NCI-H2196 (cell line): ENCODE data around the gene AGPAT4.
"Not testable (repeated sequence)": the region's sequence is repeated elsewhere in the genome, so short reads cannot be mapped to it uniquely, and the experiment has no call there.

ENCODE experiments used
- DNase-seq: peaks from one replicate; lab custom pipeline; 2025; ENCODE audit not compliant: unreplicated experiment; lab: John Stamatoyannopoulos, UW

The AGPAT4 gene

GRCh38 chr6:161141173-161141572 is 132.7 kb downstream of the AGPAT4 start:
- no peak for DNase-seq

- no peak for DNase-seq
Measured at GRCh38 chr6:161140554-161140875, 133.3 kb downstream of the AGPAT4 start.

DNA sequence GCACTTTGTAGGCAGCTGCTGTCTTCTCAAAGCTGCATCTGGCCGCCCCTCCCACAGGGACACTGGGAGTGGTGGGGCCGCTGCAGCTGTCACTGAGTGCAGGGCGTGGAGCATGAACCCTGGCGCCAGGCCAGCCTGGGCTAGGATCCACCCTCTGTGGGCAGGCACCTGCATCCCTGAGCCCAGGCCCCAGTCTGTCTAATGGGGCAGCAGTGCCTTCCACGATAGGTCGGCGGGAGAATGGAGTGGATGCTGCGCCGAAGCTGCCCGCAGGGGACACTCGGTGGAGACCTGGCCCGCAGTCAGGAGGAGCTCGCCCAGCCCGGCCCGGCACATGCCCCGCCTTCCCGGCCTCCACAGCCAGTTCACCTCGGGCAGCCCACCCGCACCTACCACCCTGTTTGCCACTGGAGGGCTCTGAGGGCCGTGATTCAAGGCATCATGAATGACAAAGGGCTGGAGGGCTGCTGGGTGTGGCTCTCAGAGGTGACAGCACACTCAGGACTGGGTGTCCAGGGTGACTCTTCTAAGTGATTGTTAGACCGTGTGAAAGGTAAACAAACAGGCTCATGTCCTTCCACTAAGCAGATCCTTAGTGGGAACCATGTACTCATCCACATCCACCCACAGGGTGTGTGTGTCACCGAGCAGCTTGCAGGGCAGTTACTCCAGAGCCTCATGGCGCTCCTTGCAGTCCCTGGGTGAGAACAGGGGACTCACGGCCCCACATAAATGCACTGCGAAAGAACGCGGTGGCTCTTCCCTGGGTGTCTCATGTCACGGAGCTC is 133.9 kb downstream of the AGPAT4 start:
- DNase-seq = no peak

DNA sequence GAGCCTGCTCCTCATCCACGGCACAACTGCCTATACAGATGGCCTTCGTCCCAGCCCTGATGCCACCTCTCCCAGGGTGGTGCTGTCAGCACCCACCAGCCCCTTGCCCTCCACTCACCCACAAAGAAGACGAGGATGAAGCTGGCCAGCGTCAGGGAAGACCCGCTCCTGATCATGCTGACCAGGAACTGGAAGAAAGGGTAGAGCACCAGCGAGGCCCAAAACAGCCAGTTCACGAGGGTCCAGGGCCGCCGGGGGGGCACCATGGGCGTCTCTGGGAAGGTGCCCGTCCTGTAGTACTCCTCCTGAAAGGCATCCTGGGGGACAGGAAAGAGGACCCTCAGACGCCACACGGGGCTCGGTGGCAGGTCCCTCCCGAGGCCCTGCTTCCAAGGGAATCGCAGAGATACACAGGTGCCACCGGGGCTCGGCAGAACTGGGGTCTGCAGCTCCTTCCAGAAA is 134.5 kb downstream of the AGPAT4 start:
- DNase-seq = no peak

- no peak for DNase-seq
Measured at GRCh38 chr6:161138543-161139303, 135.1 kb downstream of the AGPAT4 start.

- DNase-seq = no peak
Measured at GRCh38 chr6:161137839-161138542, 135.9 kb downstream of the AGPAT4 start.

DNA sequence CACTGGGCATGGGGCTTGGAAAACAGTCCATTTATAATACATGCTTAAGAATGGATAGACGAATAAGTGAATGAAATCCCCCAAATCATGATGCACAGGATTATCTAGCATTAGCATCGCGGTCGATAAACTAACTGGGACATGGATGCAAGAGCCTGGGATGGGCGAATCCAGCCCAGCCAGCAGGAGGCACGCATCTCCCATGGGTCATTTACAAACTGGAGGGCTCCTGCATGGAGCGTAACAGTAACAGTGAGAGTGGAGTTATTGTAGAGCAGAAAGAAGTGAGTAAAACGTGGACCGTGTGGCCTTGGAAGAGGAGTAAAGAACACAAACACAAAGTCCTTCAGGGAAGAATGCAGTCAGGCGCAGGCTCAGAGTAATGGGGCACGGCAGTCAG is 136.5 kb downstream of the AGPAT4 start:
- no peak for DNase-seq

GRCh38 chr6:161136655-161137054 is 137.2 kb downstream of the AGPAT4 start:
- DNase-seq = no peak

- DNase-seq = no peak
Measured at GRCh38 chr6:161135695-161136591, 137.9 kb downstream of the AGPAT4 start.

DNA sequence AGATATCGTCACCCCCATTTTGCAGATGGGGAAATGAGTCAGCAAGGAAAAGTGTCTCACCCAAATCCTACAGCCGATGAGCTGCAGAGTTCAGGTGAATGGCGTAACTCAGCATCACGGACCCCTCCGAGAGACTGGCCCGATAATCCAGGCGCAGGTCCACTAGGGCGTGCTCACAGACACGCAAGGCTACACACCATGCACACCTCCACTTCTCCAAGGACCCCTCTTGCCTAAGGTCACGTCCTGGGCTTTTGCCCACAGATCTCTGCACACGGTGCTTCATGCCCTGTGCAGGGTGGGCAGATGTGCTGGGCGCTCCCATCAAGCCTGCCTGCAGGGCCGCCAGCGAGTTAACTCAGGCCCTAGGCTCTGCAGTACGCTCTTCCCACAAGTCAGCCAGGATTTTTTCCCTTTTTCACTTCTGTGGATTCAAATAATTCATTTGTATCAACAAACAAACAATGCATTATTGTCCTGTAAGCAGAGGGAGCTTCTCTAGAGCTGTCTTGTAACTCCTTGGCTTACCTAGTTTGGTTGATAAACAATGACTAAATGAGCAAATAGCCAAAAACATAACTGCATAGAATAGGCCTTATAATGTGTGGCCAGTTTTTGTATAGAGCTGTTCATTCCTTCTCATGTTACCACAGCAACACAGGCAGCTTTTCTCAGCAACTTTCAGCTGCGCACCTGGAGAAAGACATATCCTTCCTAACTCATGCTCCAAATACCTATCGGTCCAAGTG is 139.1 kb downstream of the AGPAT4 start:
- no peak for DNase-seq

DNA sequence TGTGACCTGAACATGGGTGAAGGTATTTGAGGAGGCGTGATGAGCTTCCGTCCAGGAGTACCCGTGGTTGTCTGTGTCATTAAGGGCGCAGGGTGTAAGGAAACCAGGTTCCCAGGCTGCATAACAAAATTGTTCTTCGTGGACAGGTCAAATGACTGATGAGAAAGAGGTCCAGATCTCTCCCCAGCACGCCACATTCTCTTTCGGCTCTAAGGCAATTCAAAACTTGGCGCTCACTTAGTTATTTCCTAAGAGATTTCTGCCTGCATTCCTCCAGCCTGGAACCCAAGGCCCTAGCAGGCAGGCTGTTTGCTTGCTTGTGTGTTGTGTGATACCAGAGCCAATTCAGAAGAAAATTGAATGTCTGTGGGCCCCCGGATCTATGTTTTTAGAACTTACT is 139.9 kb downstream of the AGPAT4 start:
- DNase-seq = no peak

DNA sequence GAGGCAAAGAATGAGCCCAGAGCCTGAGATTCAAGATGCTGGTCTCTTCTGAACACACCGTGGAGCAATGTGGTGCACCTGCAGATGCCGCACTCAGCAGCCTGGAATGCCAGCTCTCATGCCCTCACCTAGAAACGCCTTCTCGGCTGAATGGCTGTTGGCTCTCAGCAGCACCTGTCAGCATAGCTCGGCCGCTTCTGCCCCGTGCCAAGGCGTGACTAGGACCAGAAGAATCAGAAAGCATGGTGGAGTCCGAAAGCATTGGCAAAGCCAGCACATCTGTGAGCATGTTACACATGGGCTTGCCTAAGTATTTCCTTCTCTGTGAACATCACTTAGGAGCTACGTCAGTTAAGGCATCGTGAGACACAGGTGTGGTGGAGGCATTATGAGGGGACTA is 141.5 kb downstream of the AGPAT4 start:
- DNase-seq = no peak

- DNase-seq = no peak
Measured at GRCh38 chr6:161130967-161131766, 142.7 kb downstream of the AGPAT4 start.

- DNase-seq = no peak
Measured at GRCh38 chr6:161130541-161130940, 143.3 kb downstream of the AGPAT4 start.

- no peak for DNase-seq
Measured at GRCh38 chr6:161128680-161129196, 145.1 kb downstream of the AGPAT4 start.

GRCh38 chr6:161128230-161128629 is 145.6 kb downstream of the AGPAT4 start:
- no peak for DNase-seq

DNA sequence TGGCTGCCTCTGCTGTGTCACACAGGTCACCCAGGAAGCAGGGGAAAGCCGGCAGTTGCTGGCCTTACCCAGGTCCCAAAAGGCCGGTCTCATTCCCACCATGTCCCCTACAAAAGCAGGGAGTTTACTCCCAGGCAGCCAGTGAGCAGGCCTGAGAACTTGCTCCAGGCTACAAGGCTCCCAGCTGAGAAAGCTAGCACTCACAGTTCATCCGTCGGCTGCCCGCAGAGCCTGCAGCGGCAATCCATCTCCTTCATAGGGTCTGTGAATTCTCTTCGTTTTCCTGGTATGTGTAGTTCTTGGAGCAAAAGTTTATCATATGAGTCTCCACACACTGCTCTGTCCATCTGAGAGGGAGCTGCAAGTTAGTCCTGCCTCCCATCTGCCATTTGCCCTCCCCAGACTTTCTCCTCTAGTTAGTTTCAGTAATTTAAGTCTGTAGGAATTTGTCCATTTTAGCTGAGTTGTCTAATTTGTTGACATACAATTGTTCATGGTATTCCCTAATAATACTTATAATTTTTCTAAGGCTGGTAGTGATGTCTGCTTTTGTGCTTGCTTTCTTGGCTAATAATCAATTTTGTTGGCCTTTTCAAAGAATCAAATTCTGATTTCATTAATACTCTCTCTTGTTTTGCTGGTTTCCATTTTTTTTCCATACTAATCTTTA is 146.7 kb downstream of the AGPAT4 start:
- DNase-seq = no peak

DNA sequence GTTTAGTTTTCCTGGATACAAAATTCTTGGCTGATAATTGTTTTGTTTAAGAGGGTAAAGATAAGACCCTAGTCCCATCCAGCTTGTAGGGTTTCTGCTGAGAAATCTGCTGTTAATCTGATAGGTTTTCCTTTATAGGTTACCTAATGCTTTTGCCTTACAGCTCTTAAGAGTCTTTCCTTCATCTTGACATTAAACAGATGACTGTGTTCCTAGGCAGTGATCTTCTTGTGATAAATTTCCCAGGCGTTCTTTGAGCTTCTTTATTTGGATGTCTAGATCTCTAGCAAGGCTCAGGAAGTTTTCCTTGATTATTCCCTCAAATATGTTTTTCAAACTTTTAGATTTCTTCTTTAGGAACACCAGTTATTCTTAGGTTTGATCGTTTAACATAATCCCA is 148.3 kb downstream of the AGPAT4 start:
- no peak for DNase-seq

DNA sequence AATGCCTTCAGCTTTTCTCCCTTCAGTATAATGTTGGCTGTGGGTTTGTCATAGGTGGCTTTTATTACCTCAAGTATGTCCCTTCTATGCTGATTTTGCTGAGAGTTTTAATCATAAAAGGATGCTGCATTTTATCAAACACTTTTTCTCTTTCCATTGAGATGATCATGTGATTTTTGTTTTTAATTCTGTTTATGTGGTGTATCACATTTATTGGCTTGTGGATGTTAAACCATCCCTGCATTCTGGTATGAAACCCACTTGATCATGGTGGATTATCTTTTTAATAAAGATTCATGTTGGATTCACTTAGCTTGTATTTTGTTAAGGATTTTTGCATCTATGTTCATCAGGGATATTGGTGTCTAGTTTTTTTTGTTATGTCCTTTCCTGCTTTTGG is 150.5 kb downstream of the AGPAT4 start:
- not testable (repeated sequence) for DNase-seq
